Activated CD4-positive, alpha-beta T cell treated with anti-CD3 and anti-CD28 coated beads, Interleukin-2, amount 50 U/mL, for 4 hours (primary cell): ENCODE data around the gene SS18.

ENCODE experiments used
- DNase-seq, 2 experiments: peaks; one replicate each; pipeline ENCODE4 v3.0.0-alpha.2; 2020

SS18 gene

GRCh38 chr18:26071020-26071419, 19.4 kb downstream of the SS18 start:
- DNase-seq, result no peak

GRCh38 chr18:26059357-26059756, 31.1 kb downstream of the SS18 start:
- DNase-seq, result no peak

DNA sequence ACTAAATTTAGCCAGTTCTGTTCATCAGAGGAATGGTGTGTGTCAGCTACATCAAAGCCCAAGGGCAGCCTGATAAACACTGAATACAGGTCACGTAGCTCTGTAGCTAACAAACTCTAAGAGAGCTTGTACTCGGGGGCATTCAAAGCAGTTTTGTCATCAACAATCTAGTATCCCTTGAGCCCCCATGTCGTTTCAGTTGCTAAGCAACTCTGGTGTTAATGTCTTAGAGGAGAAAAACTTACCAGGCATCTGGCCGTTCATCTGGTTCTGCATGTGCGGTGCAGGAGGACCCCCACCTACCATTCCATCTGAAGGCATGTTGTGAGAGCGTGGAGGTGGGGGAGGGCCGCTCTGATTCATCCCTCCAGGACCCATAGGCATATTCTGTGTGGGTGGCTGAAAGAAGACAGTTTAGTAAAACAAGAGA, 33.1 kb downstream of the SS18 start:
- no peak for DNase-seq

- no peak for DNase-seq
These were observed 34.1 kb downstream of the SS18 start for GRCh38 chr18:26056291-26056690.

DNA sequence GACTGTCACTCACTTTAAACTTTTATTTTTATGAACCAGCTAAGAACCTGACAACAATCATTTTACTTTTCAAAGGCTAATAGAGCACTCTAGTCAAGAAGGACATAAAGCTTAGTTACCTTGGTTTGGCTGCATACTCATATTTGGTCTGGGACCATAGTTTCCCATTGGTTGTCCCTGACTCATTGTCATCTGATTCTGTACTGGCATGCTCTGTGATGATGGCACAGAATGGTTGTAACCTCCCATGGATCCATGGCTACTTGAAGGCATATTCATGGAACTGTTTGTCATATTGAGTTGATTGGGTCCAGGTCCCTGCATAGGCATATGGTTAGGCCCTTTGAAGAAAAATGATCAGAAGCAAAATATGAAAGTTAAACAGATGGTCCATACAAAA, 37.9 kb downstream of the SS18 start:
- DNase-seq, result no peak

DNA sequence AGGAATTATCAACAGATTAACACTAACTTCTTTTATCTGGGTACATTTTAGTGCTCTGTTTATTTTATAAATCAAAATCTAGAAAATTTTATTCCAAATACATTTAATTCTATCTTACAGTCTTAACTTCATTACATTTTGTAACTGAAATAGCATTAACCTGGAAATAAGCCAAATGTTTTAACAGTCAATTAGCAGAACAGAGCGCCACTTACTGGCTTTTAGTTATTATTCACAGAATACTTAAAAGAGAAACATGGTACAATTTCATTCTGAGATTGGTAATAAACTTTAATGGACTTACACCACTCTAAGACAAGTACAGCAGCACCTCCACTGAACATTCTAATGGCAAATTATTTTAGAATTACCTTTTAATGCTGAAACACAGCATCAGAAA, 38.6 kb downstream of the SS18 start:
- DNase-seq, result no peak

DNA sequence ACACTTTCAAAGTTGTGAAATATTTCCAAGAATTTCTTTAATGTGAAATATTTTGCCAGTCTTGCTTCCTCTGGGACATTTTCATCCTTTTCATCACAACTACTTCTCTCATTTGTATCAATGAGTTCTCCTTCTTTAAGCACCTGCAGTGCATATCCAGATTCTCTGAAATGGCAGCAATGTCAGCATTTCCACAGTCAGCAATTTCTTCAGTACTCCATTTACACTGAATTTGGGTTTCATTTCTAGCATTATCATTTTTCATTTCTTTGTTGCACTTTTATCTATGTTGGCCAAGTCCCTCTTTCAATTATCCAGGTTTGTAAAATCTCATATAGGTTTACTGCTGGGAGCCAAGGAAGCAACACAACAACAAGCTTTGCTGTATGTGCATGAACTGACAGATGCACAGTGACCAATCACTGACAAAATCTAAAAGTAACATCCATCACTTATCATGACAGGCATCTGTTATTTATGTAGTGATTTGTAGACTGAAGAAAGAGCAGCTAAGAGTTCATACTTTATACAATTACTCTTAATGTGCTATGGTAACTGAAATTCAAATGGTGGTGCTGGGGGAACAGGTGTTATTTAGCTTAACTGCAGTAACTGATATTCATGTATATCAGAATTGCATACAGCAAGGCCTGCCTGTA, 43.9 kb downstream of the SS18 start:
- no peak for DNase-seq

- no peak for DNase-seq
These were observed 45.6 kb downstream of the SS18 start for GRCh38 chr18:26044807-26045206.

- no peak for DNase-seq
These were observed 50.3 kb downstream of the SS18 start for GRCh38 chr18:26040051-26040656.

- DNase-seq, result no peak
These were observed 51.2 kb downstream of the SS18 start for GRCh38 chr18:26039203-26039602.

GRCh38 chr18:26036635-26037034, 53.8 kb downstream of the SS18 start:
- DNase-seq, result no peak

DNA sequence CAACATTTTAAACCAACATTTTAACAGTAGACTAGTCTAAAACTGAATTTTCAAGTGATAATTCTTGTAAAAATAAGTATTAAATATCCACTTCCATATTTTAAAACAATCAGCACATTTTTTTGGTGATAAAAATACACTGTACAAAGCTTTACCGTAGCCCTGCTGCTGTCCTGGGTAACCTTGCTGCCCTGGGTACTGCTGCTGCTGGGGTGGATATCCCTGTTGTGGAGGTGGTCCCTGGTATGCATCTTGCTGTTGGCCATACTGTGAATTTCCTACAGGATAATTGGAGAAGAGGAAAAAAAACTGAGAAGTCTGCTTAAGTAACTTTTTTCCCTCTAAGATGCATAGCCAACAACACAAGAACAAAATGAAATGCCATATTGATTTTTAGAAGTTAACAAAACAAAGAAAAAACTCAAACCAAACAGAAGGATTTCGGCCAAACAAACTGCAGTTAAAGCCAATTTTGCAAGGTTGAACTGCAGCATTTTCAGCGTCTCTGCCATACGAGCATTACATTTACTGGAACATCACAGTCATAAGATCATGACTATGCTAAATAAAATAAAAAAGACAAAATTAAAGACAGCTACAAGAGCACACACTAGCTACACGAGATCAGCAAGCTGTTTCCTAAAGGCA, 55.4 kb downstream of the SS18 start:
- no peak for DNase-seq

GRCh38 chr18:26022585-26022984, 67.8 kb downstream of the SS18 start:
- no peak for DNase-seq

DNA sequence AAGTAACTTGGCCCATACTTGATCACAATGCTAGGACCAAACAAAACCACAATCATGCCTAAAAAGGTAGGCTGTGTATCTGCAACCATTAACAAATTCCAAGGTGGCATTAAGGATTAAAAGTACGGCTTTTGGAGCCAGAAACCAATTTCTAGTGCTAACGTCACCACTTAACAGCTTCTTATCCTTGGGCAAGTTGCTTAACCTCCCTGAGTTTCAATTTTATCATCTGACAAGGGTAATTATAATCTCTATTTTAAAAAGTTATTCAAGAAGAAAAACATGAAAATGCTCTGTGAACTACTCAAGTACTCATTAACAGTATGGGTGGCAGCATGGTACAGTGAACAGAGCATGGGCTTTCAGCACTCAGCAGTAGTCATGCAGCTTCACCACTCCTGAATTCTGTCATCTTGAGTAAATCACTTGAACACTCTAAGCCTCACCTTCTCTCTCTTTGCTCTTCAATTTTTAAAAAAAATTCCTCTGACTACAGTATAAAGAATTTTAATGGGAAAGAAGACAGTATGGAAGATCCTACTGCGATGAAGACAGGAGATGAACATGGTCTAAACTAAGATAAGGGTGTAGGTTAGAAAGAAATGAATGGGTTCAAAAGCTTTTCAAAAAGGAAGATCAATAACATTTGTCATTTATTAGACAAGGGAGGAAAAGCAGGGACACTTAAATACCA, 69.2 kb downstream of the SS18 start:
- no peak for DNase-seq

DNA sequence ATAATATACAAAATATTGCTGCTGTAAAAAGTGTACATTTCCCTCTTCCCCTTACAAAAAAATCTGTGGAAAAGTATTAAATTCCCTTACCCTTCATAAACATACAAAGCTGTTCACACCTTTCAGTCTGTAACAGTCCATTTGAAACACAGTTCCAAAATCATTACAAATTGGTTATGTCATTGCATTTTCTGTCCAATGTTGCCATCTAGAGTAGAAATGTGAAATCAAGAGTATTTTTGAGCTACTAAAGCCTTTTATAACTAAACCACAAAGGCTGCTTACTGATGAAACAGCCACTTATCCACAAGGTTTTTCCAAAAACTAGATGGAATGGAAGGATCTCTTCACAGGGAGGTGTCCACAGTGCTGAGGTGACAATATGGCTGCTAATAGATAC, 72.5 kb downstream of the SS18 start:
- DNase-seq, result no peak

DNA sequence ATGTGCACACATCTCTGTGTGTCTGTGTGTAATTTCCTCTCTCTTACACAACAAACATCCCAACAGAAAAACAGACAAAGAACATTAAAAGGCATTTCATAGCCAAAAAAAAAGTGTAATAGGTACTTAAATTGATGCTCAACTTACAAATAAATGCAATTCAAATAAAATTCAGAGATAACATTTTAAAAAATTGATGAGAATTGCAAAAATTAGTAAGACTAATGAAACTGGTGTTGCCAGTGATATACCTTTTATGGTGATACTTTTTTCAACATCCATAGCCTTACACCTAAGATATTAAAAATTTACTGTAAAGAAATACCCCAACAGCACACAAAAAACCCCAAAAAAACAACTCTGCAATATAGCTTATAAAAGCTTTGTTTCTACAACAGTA, 76.0 kb downstream of the SS18 start:
- DNase-seq, result no peak

- DNase-seq, result no peak
These were observed 81.8 kb downstream of the SS18 start for GRCh38 chr18:26008619-26009018.

GRCh38 chr18:26008096-26008495, 82.3 kb downstream of the SS18 start:
- DNase-seq, result no peak

DNA sequence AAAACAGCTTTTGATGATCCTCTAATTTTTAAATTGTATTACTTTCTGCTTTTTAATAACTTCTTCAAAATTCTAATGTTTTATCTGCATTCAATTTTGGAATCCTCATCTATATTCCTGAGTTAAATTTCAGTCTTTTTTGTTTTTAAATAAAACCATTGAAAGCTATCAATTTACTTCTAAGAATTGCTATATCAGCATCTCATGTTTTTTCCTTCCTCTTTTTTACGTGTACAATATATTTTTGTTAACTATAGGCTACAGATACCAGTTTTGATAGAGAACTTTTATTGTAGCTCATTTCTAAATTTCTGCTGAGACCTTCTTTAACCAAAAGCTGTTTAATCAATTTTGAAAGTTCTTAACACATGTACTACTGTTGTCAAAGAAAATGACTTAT, 84.5 kb downstream of the SS18 start:
- no peak for DNase-seq

- DNase-seq, result no peak
These were observed 85.6 kb downstream of the SS18 start for GRCh38 chr18:26004832-26005231.

GRCh38 chr18:26003817-26004216, 86.6 kb downstream of the SS18 start:
- DNase-seq, result no peak

DNA sequence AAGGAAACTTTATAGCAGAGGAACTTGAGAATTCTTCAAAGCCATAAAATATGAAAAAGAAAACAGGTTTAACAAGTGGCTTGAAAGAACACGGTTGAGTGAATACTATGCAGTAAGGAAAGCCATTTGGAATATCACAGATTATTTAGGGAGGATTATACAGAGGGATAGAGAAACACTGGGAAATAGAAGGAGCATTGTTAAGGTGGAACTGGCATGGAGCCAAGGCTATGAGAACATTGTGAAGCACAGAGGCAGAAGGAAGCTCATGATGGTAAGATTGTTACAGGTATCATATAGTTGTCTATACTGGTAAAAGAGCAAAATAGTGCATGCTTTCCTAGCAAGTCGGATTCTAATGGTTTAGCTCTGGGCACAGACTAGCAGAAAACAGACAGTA, 87.1 kb downstream of the SS18 start:
- no peak for DNase-seq

DNA sequence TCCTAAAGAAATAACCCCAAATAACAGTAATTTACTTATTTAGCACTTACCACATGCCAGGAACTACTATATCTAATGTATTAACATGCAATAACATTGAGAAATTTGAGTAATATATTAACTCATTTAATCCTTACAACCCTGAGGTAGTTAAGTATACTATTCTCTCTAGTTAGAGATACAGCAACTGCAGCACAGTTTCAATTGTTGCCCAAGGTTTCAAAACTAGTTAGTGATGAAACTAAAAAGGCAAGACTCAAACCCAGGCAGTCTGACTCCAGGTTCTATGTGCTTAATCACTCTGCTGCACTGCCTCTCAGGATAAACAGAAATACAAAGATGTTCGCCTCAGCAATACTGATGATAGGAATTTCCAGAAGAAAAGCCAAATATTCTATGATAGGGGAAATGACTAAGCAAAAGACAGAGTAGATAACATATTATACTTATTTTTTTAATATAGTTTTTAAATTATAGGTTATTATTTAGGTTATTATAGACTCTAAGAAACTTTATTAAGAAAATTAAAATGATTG, 88.0 kb downstream of the SS18 start:
- DNase-seq, result no peak

GRCh38 chr18:25998461-25998860, 92.0 kb downstream of the SS18 start:
- no peak for DNase-seq
